Chondrocyte (in vitro differentiated cells): Measurements from ENCODE around the gene SLC10A7. TPM values are rescaled to one million over a fixed set of nuclear protein-coding genes. Genes with fewer than 3 reads are reported as not detected.

Source experiments
- DNase-seq: peaks from one replicate; pipeline ENCODE4 v3.0.0; 2021; ENCODE audit warnings: mixed read lengths, low spot score
- H3K27ac Mint-ChIP-seq: one replicate; pipeline ENCODE4 v1.8.0; 2021; ENCODE audit warnings: mild to moderate bottlenecking, moderate library complexity, mixed read lengths; ENCODE audit not compliant: unreplicated experiment
- H3K27me3 Mint-ChIP-seq: 2 replicates; pipeline ENCODE4 v1.8.0; 2021; ENCODE audit warnings: low read depth, mixed read lengths
- H3K36me3 Mint-ChIP-seq: 2 replicates; pipeline ENCODE4 v1.8.0; 2021; ENCODE audit warnings: low read depth, mixed read lengths
- H3K4me1 Mint-ChIP-seq: 2 replicates; pipeline ENCODE4 v1.8.0; 2021; ENCODE audit warnings: low read depth, mild to moderate bottlenecking, mixed read lengths
- H3K4me3 Mint-ChIP-seq: one replicate; pipeline ENCODE4 v1.8.0; 2021; ENCODE audit warnings: mild to moderate bottlenecking, moderate library complexity, mixed read lengths; ENCODE audit not compliant: unreplicated experiment
- H3K9me3 Mint-ChIP-seq: 2 replicates; pipeline ENCODE4 v1.8.0; 2021; ENCODE audit warnings: low read depth, mixed read lengths
- CTCF ChIP-seq: fragments of 200-600 bp; sonication (generic); IDR thresholded peaks from 2 replicates; pipeline ENCODE4 v1.5.0; 2021; ENCODE audit warnings: antibody characterized with exemption, mild to moderate bottlenecking, moderate library complexity
- total RNA-seq: library from RNA; stranded (reverse); gene quantifications from 3 replicates; pipeline ENCODE4 v1.2.1, GENCODE V29; 2021

The SLC10A7 gene
- total RNA-seq, 1 donor from 2014 or later, result 7.6 TPM

- H3K4me1 Mint-ChIP-seq, result peaks cover 24% of the 10 kb centered on the region
- DNase-seq, result no peak
- no peak for TF ChIP-seq CTCF
- H3K27me3 Mint-ChIP-seq, result no peaks in the 10 kb centered on the region
- no peak overlapping the region for H3K27ac Mint-ChIP-seq
- no peaks in the 10 kb centered on the region for H3K9me3 Mint-ChIP-seq
- peaks cover 4% of the 10 kb centered on the region for H3K36me3 Mint-ChIP-seq
- H3K4me3 Mint-ChIP-seq, result no peak overlapping the region
These were observed 264.2 kb downstream of the SLC10A7 start for GRCh38 chr4:146257511-146257910.

GRCh38 chr4:146256328-146256727, 265.4 kb downstream of the SLC10A7 start:
- H3K4me3 Mint-ChIP-seq, result no peak overlapping the region

GRCh38 chr4:146255874-146256273, 265.9 kb downstream of the SLC10A7 start:
- no peak for TF ChIP-seq CTCF
- peaks cover 21% of the 10 kb centered on the region for H3K4me1 Mint-ChIP-seq
- no peaks in the 10 kb centered on the region for H3K27me3 Mint-ChIP-seq
- no peaks in the 10 kb centered on the region for H3K9me3 Mint-ChIP-seq
- no peak overlapping the region for H3K4me3 Mint-ChIP-seq
- H3K36me3 Mint-ChIP-seq, result peaks cover 6% of the 10 kb centered on the region
- no peak for DNase-seq
- peak overlapping the region; percentile 14 for H3K27ac Mint-ChIP-seq

More at GRCh38 chr4:146256328-146256727, 265.4 kb downstream of the SLC10A7 start:
- Mint-ChIP-seq H3K9me3 (no peaks in the 10 kb centered on the region), H3K4me1 (peaks cover 22% of the 10 kb centered on the region), H3K27ac (peak overlapping the region; percentile 14), H3K36me3 (peaks cover 6% of the 10 kb centered on the region), H3K27me3 (no peaks in the 10 kb centered on the region)
- no peak for TF ChIP-seq CTCF
- no peak for DNase-seq

GRCh38 chr4:146255463-146255862, 266.3 kb downstream of the SLC10A7 start:
- TF ChIP-seq CTCF, result peak; percentile 33
- H3K9me3 Mint-ChIP-seq, result no peaks in the 10 kb centered on the region
- peak overlapping the region; percentile 14 for H3K27ac Mint-ChIP-seq
- peaks cover 6% of the 10 kb centered on the region for H3K36me3 Mint-ChIP-seq
- DNase-seq, result no peak
- H3K27me3 Mint-ChIP-seq, result no peaks in the 10 kb centered on the region
- no peak overlapping the region for H3K4me3 Mint-ChIP-seq
- H3K4me1 Mint-ChIP-seq, result peaks cover 21% of the 10 kb centered on the region

GRCh38 chr4:146252969-146253611, 268.6 kb downstream of the SLC10A7 start:
- Mint-ChIP-seq H3K27ac (no peak overlapping the region), H3K9me3 (no peaks in the 10 kb centered on the region), H3K4me1 (peaks cover 21% of the 10 kb centered on the region), H3K36me3 (peaks cover 2% of the 10 kb centered on the region), H3K4me3 (no peak overlapping the region), H3K27me3 (no peaks in the 10 kb centered on the region)
- no peak for DNase-seq
- TF ChIP-seq CTCF, result no peak
